HepG2 (cell line): ENCODE measurements around the gene PLCL1. TPM values are rescaled to one million over a fixed set of nuclear protein-coding genes. Genes with fewer than 3 reads are reported as not detected.

ENCODE experiments used
- ATAC-seq: fragments of 200-7000 bp; cut with Tn5 transposase; 3 replicates; pipeline ENCODE4 v1.9.1; 2020; ENCODE audit warnings: mild to moderate bottlenecking, moderate library complexity
- BruUV-seq: library from RNA; stranded (reverse); fragments of 400-500 nt; replicated peaks from 2 replicates; lab custom pipeline; 2021; lab: Mats Ljungman, UMichigan
- CTCF ChIA-PET: fragments of 300-600 bp; formaldehyde crosslinking; extraction: SDS; loops from one replicate; lab custom pipeline; 2021; ENCODE audit warnings: low total read pairs, inconsistent platforms, low intra/inter-chr PET ratio; lab: Yijun Ruan, JAX
- POLR2A ChIA-PET: fragments of 350-600 bp; sonication (Branson Sonifier 250); formaldehyde crosslinking; loops from one replicate; lab custom pipeline; 2020; ENCODE audit warnings: antibody characterized with exemption, inconsistent platforms; lab: Yijun Ruan, JAX
- DNase-seq: peaks from one replicate; pipeline ENCODE4 v3.0.0-alpha.2; 2015; ENCODE audit warnings: low spot score
- FAIRE-seq: peaks from 3 replicates; lab custom pipeline; 2011; peaks lifted over from hg19 to GRCh38; lab: Jason Lieb, UNC
- H2AFZ ChIP-seq: one replicate; pipeline ENCODE4 v1.6.1; 2011; ENCODE audit warnings: low read length, inconsistent platforms
- H3K27ac ChIP-seq: fragments of 300-600 bp; 3 replicates; pipeline ENCODE4 v1.8.0; 2011; ENCODE audit warnings: mixed run types, mild to moderate bottlenecking, mixed read lengths, low read length, inconsistent platforms; ENCODE audit not compliant: insufficient read depth; ENCODE audit errors: extremely low read length
- H3K27me3 ChIP-seq, 2 experiments: fragments of 200-600 bp in 1 of 2; 2 replicates in 1 of 2; 3 replicates in 1 of 2; pipeline versions ENCODE4 v1.6.0 to v1.8.0; 2011; ENCODE audit warnings: low read length in 2 of 2, mild to moderate bottlenecking in 2 of 2, moderate library complexity in 2 of 2, inconsistent platforms in 1 of 2; ENCODE audit not compliant: insufficient read depth in 2 of 2, control insufficient read depth in 1 of 2
- H3K36me3 ChIP-seq, 2 experiments: fragments of 200-600 bp in 1 of 2; replicated peaks in 1 of 2; 2 replicates in 1 of 2; 3 replicates in 1 of 2; pipeline versions ENCODE4 v1.5.1 to v1.8.0; 2011; ENCODE audit warnings: low read length in 2 of 2, inconsistent platforms in 1 of 2; ENCODE audit not compliant: insufficient read depth in 2 of 2, control insufficient read depth in 1 of 2
- H3K4me1 ChIP-seq: 2 replicates; pipeline ENCODE4 v1.5.1; 2012; ENCODE audit warnings: low read length, inconsistent platforms; ENCODE audit not compliant: insufficient read depth
- H3K4me2 ChIP-seq: 2 replicates; pipeline ENCODE4 v1.6.0; 2011; ENCODE audit warnings: low read depth, low read length, inconsistent platforms
- H3K4me3 ChIP-seq, 3 experiments: fragments of 200-600 bp in 1 of 3; sonication (generic), shearing (Covaris generic) in 1 of 3; replicated peaks in 1 of 3; 2 replicates each; pipeline ENCODE4 v1.5.1; 2011 to 2016; ENCODE audit warnings: low read length in 3 of 3, inconsistent platforms in 2 of 3, low read depth in 2 of 3, mild to moderate bottlenecking in 2 of 3, control low read depth in 1 of 3, mixed read lengths in 1 of 3; ENCODE audit not compliant: insufficient read depth in 1 of 3
- H3K79me2 ChIP-seq: one replicate; pipeline ENCODE4 v1.6.1; 2011; ENCODE audit warnings: low read length, inconsistent platforms; ENCODE audit not compliant: insufficient read depth
- H3K9ac ChIP-seq: 2 replicates; pipeline ENCODE4 v1.6.0; 2011; ENCODE audit warnings: mild to moderate bottlenecking, low read depth, low read length, inconsistent platforms; ENCODE audit not compliant: insufficient read depth
- H3K9me3 ChIP-seq: 2 replicates; pipeline ENCODE4 v1.5.1; 2012; ENCODE audit warnings: mild to moderate bottlenecking, low read length
- H4K20me1 ChIP-seq: 2 replicates; pipeline ENCODE4 v1.6.0; 2011; ENCODE audit warnings: inconsistent platforms, mild to moderate bottlenecking, low read length, moderate library complexity; ENCODE audit not compliant: insufficient read depth
- ATAD3A ChIP-seq: sonication (generic); formaldehyde crosslinking; IDR thresholded peaks from 2 replicates; pipeline ENCODE4 v1.4.0; 2020; ENCODE audit warnings: missing genetic modification reagents
- DMAP1 ChIP-seq: IDR thresholded peaks from 2 replicates; pipeline ENCODE4 v1.6.1; 2016
- EED ChIP-seq: sonication (generic); formaldehyde crosslinking; IDR thresholded peaks from 2 replicates; pipeline ENCODE4 v1.5.0; 2020; ENCODE audit warnings: mild to moderate bottlenecking, missing genetic modification reagents
- FLYWCH1 ChIP-seq: sonication (generic); formaldehyde crosslinking; IDR thresholded peaks from 2 replicates; pipeline ENCODE4 v1.8.1; 2023; ENCODE audit warnings: mild to moderate bottlenecking, missing genetic modification reagents
- GATAD1 ChIP-seq: IDR thresholded peaks from 2 replicates; pipeline ENCODE4 v1.6.1; 2016; ENCODE audit warnings: missing genetic modification reagents, missing compliant biosample characterization
- HNRNPL ChIP-seq: fragments of 200-400 bp; formaldehyde crosslinking; IDR thresholded peaks from 2 replicates; pipeline ENCODE4 v1.6.1; 2017; ENCODE audit warnings: mild to moderate bottlenecking, low read depth, low read length
- NBN ChIP-seq: fragments of 450-650 bp; conservative IDR thresholded peaks from 2 replicates; pipeline ENCODE4 v1.6.1; 2017
- NFIC ChIP-seq: IDR thresholded peaks from 2 replicates; pipeline ENCODE4 v1.6.1; 2012; ENCODE audit warnings: mild to moderate bottlenecking, low read length, inconsistent platforms
- TMF1 ChIP-seq: sonication (generic); formaldehyde crosslinking; IDR thresholded peaks from 2 replicates; pipeline ENCODE4 v1.8.1; 2022; ENCODE audit warnings: low read depth, missing genetic modification reagents
- ZFAT ChIP-seq: sonication (generic); formaldehyde crosslinking; conservative IDR thresholded peaks from 2 replicates; pipeline ENCODE4 v1.8.1; 2023; ENCODE audit warnings: missing genetic modification reagents, inconsistent platforms
- ZNF30 ChIP-seq: sonication (generic); formaldehyde crosslinking; IDR thresholded peaks from 2 replicates; pipeline ENCODE4 v1.5.0; 2020; ENCODE audit warnings: mild to moderate bottlenecking, missing genetic modification reagents
- ZNF337 ChIP-seq: sonication (generic); formaldehyde crosslinking; IDR thresholded peaks from 2 replicates; pipeline ENCODE4 v1.5.1; 2020; ENCODE audit warnings: missing genetic modification reagents, low read depth, mild to moderate bottlenecking, borderline replicate concordance
- ZNF367 ChIP-seq: sonication (generic); formaldehyde crosslinking; IDR thresholded peaks from 2 replicates; pipeline ENCODE4 v1.4.0; 2020; ENCODE audit warnings: missing genetic modification reagents, borderline replicate concordance
- ZNF547 ChIP-seq: sonication (generic); formaldehyde crosslinking; IDR thresholded peaks from 2 replicates; pipeline ENCODE4 v1.5.1; 2020; ENCODE audit warnings: mild to moderate bottlenecking, missing genetic modification reagents
- ZNF7 ChIP-seq: IDR thresholded peaks from 2 replicates; pipeline ENCODE4 v1.6.1; 2016; ENCODE audit warnings: missing biosample characterization, missing genetic modification reagents
- WGBS: methylation state at CpG from one replicate; pipeline ENCODE4 v1.1.6; 2017; ENCODE audit warnings: low lambda C conversion rate; 5-methylcytosine and 5-hydroxymethylcytosine counted together
- in situ Hi-C: cut with HindIII; loops from 2 replicates; pipeline ENCODE4 v1.10.0; 2017; ENCODE audit warnings: low pct_unique_long_range_greater_than_20kb; ENCODE audit not compliant: extremely low pct_ligation_motif_present
- intact Hi-C: fragments of 100-400 bp; cut with micrococcal nuclease; formaldehyde crosslinking; loops from one replicate; pipeline ENCODE4 v1.10.0; 2022; ENCODE audit not compliant: unreplicated experiment
- polyA plus RNA-seq, 8 experiments: library from polyadenylated mRNA; depleted of rRNA in 3 of 8; stranded (reverse) in 7 of 8; unstranded in 1 of 8; fragments of >200 nt; fragmentation: Illumina TruSeq in 4 of 8; extraction: Trizol in 4 of 8; gene quantifications; 2 replicates each; pipeline versions ENCODE4 v1.2.1 to v1.2.3, GENCODE V29; 2011 to 2016; ENCODE audit warnings: low read depth in 4 of 8, missing spikeins in 1 of 8, mixed read lengths in 1 of 8; ENCODE audit not compliant: insufficient read depth in 1 of 8
- total RNA-seq, 5 experiments: library from RNA; depleted of rRNA; stranded (reverse); fragments of >200 nt; fragmentation: Illumina TruSeq; extraction: Trizol; gene quantifications; 2 replicates each; pipeline ENCODE4 v1.2.3, GENCODE V29; 2016; ENCODE audit warnings: low read depth in 1 of 5

The PLCL1 gene
- total and polyA plus RNA-seq, 2 of the 13 experiments (the other 11 are each of a cell fraction or from before 2014, with no cell fraction given) = not detected

DNA sequence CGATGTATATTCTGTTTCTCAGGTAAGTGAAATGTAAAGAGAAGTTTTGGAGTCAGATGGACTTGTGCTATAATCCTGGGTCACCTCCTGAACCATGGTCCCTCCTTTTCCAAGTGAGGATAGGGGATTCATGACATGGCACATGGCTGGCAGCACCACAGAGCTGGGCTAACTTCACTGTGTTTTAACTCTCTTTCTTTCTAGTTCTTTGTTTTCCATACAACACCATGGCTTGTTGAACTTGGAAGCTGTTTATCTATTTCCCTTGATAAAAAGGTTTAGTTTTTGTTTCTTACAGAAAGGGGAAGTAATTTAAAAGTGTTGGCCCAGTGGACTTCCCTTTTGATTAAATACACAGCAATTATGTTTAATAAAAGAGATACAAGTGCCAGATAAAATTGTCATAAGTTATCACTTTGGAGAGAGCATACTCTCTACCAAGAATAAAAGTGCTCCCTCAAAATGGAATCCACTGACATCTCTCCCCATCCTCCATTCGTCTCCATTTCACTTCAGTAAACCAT is 90.4 kb downstream of the PLCL1 start:
- Histone ChIP-seq H3K9me3 (no peaks in the 10 kb centered on the region), H4K20me1 (no peaks in the 10 kb centered on the region), H3K27me3 (no peaks in the 10 kb centered on the region; a peak in 1 of 5 replicates), H3K4me3 (no peak overlapping the region), H3K36me3 (no peaks in the 10 kb centered on the region), H3K4me1 (no peaks in the 10 kb centered on the region), H3K27ac (no peak overlapping the region), H3K9ac (no peak overlapping the region), H3K79me2 (no peaks in the 10 kb centered on the region), H2AFZ (no peak overlapping the region), H3K4me2 (no peak overlapping the region)
- FAIRE-seq (no peak), ATAC-seq (no peak), DNase-seq (no peak)
- WGBS = 1% methylated on average over 2 of the region's 2 CpGs
- intact Hi-C loops (no loop called here), in situ Hi-C loops (no loop called here)
- TF ChIP-seq DMAP1 (CRISPR knock-in tag) = no peak
- no peak for TF ChIP-seq TMF1 (CRISPR knock-in tag)
- no peak for TF ChIP-seq GATAD1 (CRISPR knock-in tag)
- no peak for TF ChIP-seq EED (CRISPR knock-in tag)
- no peak for TF ChIP-seq ZNF337
- no peak for TF ChIP-seq ZNF367 (CRISPR knock-in tag)
- no peak for TF ChIP-seq ZFAT (CRISPR knock-in tag)
- TF ChIP-seq ZNF7 (CRISPR knock-in tag) = no peak
- TF ChIP-seq ZNF547 (CRISPR knock-in tag) = no peak
- no peak for TF ChIP-seq ZNF30 (CRISPR knock-in tag)
- TF ChIP-seq HNRNPL = no peak
- TF ChIP-seq NBN = no peak
- TF ChIP-seq NFIC = no peak
- TF ChIP-seq FLYWCH1 (CRISPR knock-in tag) = no peak
- no peak for TF ChIP-seq ATAD3A
- BruUV-seq = no TSS peak
- ChIA-PET CTCF (no interaction called here), POLR2A (no interaction called here)
